Thoracic aorta (tissue), 2 donors: ENCODE data around the gene PYHIN1. TPM values are rescaled to one million over a fixed set of nuclear protein-coding genes. Genes with fewer than 3 reads are reported as not detected.

Experiments
- ATAC-seq: fragments of 150-250 bp; one replicate; pipeline ENCODE4 v1.8.0; 2017; ENCODE audit warnings: low read depth; ENCODE audit not compliant: insufficient number of reproducible peaks, low FRiP score
- DNase-seq: peaks from one replicate; pipeline ENCODE4 v3.0.0-alpha.2; 2020; ENCODE audit warnings: low spot score
- H3K27ac ChIP-seq, 2 donors: fragments of 200-600 bp; sonication (generic); 1 replicate in 1 of 2; 2 replicates in 1 of 2; pipeline ENCODE4 v1.5.1; 2016; ENCODE audit warnings: mild to moderate bottlenecking in 2 of 2, moderate library complexity in 2 of 2
- H3K27me3 ChIP-seq: fragments of 200-600 bp; sonication (generic); replicated peaks from 2 replicates; pipeline ENCODE4 v1.6.0; 2016; ENCODE audit warnings: mild to moderate bottlenecking; ENCODE audit not compliant: insufficient read depth
- H3K36me3 ChIP-seq: fragments of 200-600 bp; sonication (generic); one replicate; pipeline ENCODE4 v1.5.1; 2016
- H3K4me1 ChIP-seq, 2 donors: fragments of 200-600 bp; sonication (generic); 1 replicate in 1 of 2; 2 replicates in 1 of 2; pipeline versions ENCODE4 v1.5.1 to v1.6.0; 2016; ENCODE audit warnings: low read depth in 2 of 2, mild to moderate bottlenecking in 1 of 2; ENCODE audit not compliant: control insufficient read depth in 1 of 2
- H3K4me3 ChIP-seq: fragments of 200-600 bp; sonication (generic); 2 replicates; pipeline ENCODE4 v1.5.1; 2016; ENCODE audit warnings: mild to moderate bottlenecking
- H3K9me3 ChIP-seq: fragments of 200-600 bp; sonication (generic); 2 replicates; pipeline ENCODE4 v1.5.1; 2016
- total RNA-seq, 2 donors: library from RNA; depleted of rRNA; stranded (reverse); fragments of >200 nt; gene quantifications; one replicate each; pipeline versions ENCODE4 v1.1.0 to v1.2.3, GENCODE V29; 2016
- TF ChIP-seq, protein P1 (sequence below): fragments of 200-600 bp; sonication (generic); IDR thresholded peaks from one replicate; pipeline ENCODE4 v1.5.1; 2019; ENCODE audit warnings: antibody characterized with exemption

Gene PYHIN1
- total RNA-seq, 2 donors from 2014 or later: 2.8 to 6.5 TPM

DNA sequence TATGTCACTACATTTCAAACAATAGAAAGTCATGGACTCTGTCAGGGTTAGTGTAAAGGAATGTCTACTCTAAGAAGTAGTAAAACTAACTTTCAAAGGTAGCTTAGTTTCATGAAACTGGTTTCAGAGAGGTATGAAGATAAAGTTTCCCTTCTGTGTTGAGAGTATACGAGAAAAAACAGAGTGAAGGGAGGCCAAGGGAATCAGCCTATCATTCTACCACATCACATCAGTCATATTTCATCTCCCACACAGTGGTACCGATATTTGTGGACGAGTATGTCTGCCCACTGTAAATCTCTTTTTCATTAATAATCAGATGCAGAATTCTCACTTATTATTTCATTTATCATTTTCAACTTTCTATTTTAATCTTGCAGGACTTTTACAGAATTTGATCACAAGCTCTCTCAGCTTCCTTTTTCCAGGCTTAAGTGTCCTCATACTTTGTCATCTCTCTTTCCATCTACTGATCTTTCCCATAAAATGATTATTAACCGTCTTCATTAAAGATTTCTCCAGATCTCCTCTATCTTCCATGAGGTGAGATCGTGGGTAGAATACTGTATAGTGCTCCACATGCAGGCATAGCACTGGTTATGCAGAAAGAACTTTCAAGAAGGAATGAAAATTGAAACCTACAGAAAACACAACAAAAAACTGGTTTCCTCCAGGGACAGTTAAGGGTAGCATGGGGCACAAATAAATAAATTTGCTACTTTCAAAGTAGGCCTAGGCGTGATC lies 66.9 kb downstream of the PYHIN1 start:
- DNase-seq (no peak), ATAC-seq (no peak)
- no peak overlapping the region for H3K27ac ChIP-seq
- TF ChIP-seq, protein P1, sequence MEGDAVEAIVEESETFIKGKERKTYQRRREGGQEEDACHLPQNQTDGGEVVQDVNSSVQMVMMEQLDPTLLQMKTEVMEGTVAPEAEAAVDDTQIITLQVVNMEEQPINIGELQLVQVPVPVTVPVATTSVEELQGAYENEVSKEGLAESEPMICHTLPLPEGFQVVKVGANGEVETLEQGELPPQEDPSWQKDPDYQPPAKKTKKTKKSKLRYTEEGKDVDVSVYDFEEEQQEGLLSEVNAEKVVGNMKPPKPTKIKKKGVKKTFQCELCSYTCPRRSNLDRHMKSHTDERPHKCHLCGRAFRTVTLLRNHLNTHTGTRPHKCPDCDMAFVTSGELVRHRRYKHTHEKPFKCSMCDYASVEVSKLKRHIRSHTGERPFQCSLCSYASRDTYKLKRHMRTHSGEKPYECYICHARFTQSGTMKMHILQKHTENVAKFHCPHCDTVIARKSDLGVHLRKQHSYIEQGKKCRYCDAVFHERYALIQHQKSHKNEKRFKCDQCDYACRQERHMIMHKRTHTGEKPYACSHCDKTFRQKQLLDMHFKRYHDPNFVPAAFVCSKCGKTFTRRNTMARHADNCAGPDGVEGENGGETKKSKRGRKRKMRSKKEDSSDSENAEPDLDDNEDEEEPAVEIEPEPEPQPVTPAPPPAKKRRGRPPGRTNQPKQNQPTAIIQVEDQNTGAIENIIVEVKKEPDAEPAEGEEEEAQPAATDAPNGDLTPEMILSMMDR: no peak
- H3K27me3 ChIP-seq: no peaks in the 10 kb centered on the region
- no peaks in the 10 kb centered on the region for H3K9me3 ChIP-seq
- no peaks in the 10 kb centered on the region for H3K36me3 ChIP-seq
- H3K4me3 ChIP-seq: peak overlapping the region; percentile 72
- H3K4me1 ChIP-seq: peaks cover 3 to 19% of the 10 kb centered on the region in 2 donors

DNA sequence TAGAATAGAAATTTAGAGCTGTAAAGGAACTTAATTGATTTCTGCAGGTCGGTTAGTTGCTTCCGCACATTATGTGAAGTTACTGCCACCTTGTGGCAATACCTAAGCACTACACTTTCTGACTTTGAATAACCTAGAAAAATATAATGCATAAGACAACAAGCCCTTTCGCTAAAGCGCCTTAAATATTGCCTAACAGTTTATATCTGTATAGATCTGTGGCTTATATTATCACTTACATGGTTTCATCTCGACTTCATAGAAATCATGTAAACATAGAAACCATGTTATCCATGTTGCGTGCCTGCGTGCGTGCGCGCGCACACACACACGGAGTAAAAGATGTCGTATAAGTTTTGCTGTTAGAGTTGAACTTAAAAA lies 67.4 kb downstream of the PYHIN1 start:
- Histone ChIP-seq H3K27me3 (no peaks in the 10 kb centered on the region), H3K36me3 (no peaks in the 10 kb centered on the region), H3K9me3 (no peaks in the 10 kb centered on the region), H3K4me3 (peak overlapping the region; percentile 72), H3K4me1 (peaks cover 3 to 19% of the 10 kb centered on the region in 2 donors), H3K27ac (peak overlapping the region; percentile 53 to 65)
- DNase-seq: no peak
- ATAC-seq: peak; percentile 43
- TF ChIP-seq, protein P1: peak; percentile 86

DNA sequence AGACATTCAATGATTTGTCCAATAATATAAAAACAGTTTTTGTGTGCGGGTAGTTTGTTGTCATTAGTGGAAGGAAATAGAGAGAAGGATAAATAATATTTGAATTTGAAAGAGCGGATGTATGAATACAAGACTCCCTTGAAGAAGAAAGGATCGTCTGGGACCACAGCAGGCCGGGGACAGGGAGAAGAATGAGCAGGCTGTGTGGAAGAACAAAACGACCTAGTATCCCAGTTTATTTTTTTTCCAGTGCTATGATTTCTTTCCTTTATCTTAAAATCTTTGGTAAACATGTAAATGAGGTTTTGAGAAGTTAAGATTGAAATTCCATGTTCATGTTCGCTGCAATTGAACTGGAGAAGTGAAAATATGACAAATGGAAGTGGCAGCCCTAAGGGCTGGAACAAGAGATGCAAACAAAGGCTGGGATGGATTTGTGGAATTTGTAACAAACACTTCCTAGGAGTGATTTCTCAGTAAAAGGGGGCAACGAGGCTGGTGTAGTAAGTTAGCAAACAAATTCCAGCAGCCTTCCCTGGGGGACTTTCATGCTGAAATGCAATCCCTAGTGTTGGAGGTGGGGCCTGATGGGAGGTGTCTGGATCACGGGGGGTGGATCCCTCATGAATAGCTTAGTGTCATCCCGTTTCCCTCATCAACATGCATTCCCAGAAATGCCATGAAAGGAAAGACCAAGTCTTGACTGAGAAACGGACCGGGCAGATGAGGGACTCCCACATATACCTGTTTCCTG lies 68.1 kb downstream of the PYHIN1 start:
- Histone ChIP-seq H3K27me3 (no peaks in the 10 kb centered on the region), H3K9me3 (no peaks in the 10 kb centered on the region), H3K36me3 (no peaks in the 10 kb centered on the region), H3K27ac (peak overlapping the region; percentile 65 to 81), H3K4me1 (peaks cover 3 to 19% of the 10 kb centered on the region in 2 donors), H3K4me3 (peak overlapping the region; percentile 72)
- TF ChIP-seq, protein P1: no peak
- ATAC-seq: peak; percentile 57
- no peak for DNase-seq

DNA sequence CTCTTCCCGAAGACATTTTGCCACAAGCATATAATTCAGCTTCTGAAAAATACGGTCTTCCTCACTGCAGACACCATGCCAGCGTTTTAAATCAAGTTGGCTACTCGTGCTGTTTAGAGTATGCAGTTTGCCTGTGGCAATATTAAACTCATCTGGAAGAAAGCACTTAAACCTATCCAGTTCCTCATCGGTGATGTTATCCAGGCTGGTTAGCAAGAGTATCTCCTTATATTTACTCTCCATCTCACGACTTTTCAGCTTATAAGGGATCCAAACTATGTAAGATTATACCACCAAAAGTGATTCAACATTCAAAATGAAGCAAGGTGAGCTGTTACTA lies 68.7 kb downstream of the PYHIN1 start:
- DNase-seq: no peak

DNA sequence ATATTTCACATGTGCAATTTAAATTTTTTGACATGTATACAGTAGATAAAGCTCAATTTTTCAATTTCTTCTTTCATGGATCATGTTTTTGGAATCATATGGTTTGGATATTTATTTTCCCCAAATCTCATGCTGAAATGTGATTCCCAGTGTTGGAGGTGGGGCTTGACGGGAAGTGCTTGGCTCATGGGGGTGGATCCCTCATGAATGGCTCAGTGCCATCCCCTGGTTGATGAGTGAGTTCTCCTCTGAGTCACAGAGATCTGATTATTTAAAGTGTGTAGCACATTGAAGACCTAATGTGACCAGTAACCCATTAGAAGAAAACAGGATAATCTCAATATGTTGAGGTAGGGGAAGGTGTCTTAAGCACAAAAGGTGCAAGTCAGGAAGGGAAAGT lies 69.3 kb downstream of the PYHIN1 start:
- Histone ChIP-seq H3K27ac (peak overlapping the region; percentile 65 to 81), H3K9me3 (no peaks in the 10 kb centered on the region), H3K36me3 (no peaks in the 10 kb centered on the region), H3K4me3 (peak overlapping the region; percentile 72), H3K27me3 (no peaks in the 10 kb centered on the region), H3K4me1 (peaks cover 3 to 22% of the 10 kb centered on the region in 2 donors)
- ATAC-seq (peak; percentile 37), DNase-seq (peak; percentile 54)
- TF ChIP-seq, protein P1: no peak

More for the DNA sequence above, 68.7 kb downstream of the PYHIN1 start:
- no peak for ATAC-seq
- peaks cover 3 to 19% of the 10 kb centered on the region in 2 donors for H3K4me1 ChIP-seq
- H3K4me3 ChIP-seq: peak overlapping the region; percentile 72
- H3K27me3 ChIP-seq: no peaks in the 10 kb centered on the region
- no peaks in the 10 kb centered on the region for H3K36me3 ChIP-seq
- H3K9me3 ChIP-seq: no peaks in the 10 kb centered on the region
- H3K27ac ChIP-seq: peak overlapping the region; percentile 65 to 81
- TF ChIP-seq, protein P1: no peak
